Stimulated activated CD4-positive, alpha-beta T cell treated with anti-CD3 and anti-CD28 coated beads, Interleukin-4, amount 100 ng/mL, for 1 hour (primary cell): Measurements from ENCODE around the gene TNFSF8.

ENCODE experiments used
- DNase-seq: peaks from one replicate; pipeline ENCODE4 v3.0.0-alpha.2; 2020

The TNFSF8 gene

DNA sequence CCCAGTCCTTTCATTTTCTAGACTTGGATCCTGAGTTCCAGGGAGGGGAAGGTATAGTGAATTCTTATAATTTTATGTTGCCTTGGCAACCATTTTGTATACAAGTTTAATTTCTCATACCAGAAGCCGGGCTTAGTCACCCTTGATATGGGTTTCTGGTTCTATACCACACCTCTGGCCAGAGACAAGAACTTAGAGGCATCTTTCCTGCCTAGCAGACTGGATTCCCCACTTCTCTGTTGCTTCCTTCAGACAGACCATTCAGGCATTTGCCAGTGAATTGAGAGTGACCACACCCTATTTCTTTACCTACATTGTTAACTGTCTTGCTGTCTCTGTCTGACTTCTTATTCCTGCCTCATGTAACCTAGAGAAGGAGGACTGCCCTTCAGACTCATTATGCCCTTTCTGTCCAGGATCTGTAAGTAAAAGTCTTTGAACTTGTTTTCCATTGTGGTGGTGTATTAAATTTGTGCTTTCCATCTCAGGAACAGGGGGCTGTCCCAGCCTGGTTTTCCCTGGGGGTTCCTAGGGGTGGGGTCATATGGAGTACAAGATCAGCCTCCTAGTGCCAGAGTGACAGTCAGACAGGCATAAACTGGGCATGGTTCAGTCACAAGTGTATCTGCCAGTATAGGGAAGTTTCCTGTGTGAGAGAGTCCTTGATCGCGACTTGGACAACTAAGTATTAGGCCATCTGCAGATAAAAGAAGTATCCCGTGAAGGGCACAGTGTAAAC, 27.4 kb downstream of the TNFSF8 start:
- DNase-seq: no peak

DNA sequence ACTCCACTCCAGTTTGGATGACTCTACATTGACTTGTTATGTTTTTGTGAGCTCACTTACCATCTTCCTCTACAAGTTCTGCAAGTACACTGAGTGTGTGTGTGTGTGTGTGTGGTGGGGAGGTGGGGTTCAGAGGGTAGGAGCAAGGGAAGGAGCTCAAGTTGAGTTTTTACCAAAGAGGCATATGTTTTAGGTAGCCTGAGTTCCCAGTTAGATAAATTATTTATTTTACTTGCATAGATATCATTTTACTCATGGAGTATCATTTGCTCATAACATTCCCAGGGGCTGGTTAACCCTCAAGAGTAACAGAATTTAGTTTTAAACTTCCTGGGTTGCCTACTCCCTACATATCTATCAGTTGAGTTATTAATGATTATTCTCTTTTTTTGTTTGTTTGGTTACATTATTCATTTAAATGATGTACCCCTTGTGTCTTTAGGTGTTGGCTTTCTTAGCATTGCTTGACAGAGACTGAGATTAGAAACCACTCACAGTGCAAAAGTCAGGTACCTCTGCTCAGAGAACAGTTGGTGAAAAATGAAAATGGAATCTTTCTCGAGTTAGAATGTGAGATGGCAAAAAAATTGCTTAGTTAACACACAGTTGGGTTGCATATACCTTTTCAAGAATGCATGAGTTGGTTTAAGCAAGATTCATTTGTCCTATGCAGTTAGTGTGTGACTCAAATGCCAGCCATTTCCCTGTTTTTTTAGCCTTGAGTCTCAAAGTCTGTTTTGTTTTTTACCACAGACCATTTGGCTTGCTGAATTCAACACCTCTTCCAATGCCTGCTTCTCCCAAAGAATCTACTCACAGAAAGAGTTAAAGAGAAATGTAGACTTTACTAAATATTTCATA, 29.2 kb downstream of the TNFSF8 start:
- DNase-seq: no peak

DNA sequence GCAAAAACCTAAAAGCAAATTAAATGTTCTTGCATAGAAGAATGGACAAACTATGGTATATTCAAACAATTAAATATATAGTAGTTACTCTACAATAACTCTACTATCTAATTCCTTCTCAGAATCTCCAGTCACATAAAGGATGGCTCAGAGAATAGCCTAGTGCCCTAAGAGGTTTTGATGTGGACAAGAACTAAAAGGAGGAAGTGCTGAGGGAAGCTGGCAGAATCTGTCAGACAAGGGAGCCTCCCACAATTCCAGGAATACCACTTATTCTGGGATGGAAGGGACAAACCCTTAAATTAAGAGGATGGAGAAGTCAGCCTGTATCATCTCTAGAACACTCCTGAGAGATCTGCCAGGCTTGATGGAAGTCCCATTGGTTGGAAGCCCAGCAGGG, 30.4 kb downstream of the TNFSF8 start:
- DNase-seq: no peak

DNA sequence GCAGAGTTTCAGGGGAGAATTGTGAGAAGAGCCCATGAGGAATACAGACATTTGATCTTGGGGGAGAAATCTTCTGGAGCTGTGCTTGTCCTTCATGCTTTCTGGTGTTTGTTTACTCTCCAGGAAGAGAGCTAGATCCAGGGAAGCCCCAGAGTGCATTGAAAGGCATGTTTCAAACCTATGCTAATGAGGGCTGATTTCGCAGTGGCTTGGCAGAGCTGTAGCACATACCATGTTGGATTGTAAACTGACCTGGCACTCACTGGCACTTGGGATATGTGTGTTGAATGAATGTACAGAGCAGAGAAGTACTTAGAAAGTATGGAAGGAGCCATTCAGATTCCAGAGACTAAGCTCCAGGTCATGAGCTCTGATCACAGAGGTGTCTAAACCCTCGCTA, 30.9 kb downstream of the TNFSF8 start:
- DNase-seq: no peak

DNA sequence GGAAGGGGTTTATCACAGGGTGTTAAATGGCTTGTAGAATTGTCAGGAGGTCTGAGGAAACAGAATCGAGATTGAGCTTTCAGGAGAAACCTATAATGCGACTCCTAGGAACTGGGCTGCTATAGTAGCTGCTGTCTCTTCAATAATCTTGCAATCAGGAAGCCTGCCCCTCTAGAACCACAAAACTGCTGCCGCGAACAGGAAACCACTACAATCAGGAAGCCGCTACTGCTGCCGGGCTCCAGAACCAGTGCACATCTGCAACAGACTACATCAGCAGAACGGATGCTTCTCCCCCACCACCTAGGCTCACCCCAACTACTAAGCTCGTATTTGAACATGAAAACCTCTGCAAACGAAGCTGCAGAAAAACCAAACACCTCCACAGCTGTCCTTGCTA, 31.6 kb downstream of the TNFSF8 start:
- DNase-seq: peak; percentile 55

DNA sequence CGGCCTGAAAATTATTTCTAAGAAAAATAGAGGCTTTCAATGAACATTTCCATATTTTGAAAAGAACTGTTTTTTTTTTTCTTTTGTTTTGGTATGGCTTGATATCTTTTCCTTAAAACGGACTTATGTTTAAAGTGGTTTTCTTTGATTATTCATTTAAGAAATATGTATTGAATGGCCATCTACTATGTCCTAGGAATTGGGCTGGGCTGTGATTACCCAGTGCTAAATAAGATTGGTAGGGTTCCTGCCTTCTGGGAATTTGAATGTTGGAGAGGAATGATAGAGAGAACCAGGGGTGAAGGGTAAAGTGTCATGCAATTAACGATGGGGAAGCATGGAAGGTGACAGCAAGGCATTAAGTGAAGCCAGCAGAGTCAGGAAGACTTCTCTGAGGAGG, 33.2 kb downstream of the TNFSF8 start:
- DNase-seq: no peak

DNA sequence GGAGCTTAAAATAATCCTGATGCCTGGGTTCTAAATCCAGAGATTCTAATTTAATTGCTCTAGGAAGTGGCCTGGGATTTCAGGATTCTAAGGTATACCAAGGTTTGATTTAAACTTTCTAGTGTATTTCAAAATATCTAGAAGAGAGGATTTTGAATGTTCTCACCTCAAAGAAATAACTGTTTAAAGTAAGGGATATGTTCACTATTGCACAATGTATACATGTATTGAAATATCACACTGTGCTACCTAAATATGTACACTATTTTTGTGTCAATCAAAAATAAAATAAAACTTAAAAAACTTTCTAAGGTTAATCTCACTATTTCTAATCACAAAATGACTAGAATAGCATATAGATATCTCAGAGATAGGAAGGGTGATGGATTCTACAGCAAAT, 34.0 kb downstream of the TNFSF8 start:
- no peak for DNase-seq

DNA sequence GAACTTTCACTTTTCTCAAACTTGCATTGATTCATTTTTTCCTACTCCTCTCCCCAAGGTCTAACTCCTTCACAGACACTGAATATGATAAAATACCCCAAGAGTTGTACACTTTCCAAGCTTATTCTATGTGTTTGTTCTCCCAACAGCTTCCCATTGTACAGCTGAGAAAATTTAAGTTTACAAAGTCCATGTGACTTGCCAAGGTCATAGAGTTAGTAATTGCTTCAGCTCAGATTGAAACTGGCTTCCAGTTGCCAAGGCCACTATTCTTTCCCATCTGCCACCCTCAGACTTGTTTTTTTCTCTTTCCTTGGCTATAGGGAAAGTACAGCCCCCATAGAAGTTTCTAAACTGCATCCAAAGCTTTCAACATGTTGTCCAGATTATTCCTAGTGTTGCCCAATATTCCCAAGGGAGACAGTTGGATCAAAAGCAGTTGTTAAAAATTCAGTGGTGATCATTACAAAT, 34.8 kb downstream of the TNFSF8 start:
- no peak for DNase-seq

DNA sequence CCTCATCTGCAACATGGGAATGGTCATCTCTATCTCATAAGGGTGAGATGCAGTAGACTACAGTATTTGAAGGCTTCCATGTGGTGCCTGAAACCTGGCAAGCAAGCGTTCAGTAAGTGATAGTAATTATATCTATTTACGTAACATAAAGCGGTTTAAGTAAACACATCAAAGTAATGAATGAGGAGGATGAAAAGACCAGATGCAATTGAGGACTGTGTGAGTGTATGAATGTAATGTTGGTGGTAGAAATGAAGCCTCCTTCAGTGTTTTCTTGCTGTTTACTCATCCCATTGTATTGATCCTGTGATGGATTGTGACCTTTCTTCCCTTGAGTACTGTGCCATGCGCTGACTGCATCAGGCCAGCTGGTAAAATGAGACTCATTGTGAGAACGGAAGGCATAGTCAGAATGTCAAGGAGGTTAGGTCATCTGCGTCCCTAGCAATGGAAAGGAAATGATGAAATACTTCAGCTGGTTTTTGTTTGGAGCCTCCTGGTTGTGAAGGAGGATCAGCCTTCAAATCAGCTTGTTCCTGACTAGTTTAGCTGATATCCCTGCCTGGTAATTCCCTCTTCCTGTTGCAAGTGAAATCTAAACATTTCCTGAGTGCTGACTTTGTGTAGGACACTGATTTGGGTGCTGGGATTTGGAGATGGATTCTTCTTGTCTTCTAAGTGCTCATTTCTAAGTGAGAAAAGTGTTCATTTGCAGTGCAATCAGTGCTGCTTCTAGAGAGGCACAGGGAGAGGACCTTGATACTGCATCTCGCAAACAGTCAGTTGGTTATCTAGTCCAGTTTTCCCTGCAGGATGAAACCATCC, 35.6 kb downstream of the TNFSF8 start:
- no peak for DNase-seq

DNA sequence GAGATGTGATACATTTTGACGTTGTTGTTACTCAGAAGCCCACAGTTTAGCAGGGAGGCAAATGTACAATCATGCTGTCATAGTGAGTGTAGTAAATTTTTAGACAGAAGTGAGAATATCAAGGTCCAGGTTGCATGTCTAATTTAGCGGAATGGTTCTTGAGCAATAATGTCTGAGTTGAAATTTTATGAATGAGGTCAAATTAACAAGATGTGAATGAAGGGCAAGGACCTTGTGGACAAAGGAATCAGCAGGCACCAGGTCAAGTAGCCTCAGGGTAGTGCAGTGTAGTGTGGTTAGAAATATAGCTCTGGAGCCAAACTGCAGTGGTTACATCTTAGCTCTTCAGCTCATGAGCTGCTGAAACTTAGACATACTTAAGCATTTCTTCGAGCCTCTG, 36.2 kb downstream of the TNFSF8 start:
- no peak for DNase-seq

DNA sequence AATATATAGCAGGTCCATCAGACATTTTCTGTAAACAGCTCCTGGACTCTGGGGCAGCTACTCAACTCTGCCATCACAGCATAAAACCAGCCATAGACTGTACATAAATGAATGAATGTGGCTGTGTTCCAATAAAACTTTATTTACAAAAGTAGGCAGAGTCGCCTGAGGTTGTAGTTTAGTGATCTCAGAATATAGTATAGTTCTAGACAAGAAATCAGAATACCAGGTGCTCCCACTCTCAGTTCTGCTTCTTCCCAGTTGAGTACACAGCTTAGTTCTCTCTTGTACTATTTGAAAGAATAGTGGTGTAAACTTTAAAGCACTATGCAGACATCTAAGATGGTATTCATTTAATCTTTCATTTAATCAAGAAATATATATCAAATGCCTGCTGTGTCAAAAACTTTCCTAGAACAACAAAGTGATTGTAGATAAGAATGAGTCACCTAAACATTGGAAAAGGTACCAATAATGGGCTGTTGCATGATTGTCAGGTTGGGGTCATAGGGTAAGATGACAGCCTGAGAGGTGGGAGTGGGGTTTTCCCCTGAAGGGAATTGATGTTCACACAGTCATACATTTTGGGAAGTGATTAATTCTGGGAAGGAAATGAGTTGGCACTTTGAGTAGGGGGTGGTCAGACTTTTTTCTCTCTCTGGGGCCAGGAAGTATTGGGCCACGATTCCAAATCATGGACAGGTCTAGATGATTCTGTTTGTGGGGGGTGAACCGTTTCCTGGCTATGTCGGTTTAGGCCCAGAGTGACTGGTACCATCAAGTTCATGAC, 37.0 kb downstream of the TNFSF8 start:
- no peak for DNase-seq

DNA sequence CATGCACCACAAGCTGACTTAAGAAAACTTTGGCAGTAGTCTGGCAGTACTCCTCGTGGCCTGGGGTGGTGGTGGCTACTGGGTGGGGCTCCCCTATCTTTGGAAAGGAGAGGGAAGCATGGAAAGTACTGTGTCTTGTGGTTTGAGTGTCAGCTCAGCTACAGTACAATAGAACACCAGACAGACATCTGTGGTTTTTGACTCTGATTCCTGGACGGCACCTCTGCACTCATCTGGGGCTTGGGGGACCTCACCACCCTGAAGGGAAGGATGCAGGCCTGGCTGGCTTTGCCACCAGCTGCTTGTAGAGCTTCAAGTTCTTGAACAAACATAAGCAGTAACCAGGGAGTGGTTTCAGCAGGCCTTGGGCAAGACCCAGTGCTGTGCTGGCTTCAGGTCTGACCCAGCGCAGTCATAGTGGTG, 40.6 kb downstream of the TNFSF8 start:
- DNase-seq: no peak

DNA sequence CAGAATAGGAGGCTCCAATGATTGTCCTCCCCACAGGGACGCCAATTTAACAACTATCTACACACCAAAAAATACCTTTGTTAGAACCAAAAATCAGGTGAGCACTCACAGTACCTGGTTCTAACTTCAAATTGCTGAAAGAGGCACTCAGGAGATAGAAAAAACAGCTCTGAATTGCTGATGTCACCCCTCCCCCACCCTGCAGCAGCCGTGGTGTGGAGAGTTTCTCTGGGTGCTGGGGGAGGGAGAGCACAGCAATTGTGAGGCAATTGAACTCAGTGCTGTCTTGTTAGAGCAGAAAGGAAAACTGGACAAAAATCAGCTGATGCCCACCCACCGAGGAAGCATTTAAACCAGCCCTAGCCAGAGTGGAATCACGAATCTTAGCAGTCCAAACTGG, 41.8 kb downstream of the TNFSF8 start:
- no peak for DNase-seq

DNA sequence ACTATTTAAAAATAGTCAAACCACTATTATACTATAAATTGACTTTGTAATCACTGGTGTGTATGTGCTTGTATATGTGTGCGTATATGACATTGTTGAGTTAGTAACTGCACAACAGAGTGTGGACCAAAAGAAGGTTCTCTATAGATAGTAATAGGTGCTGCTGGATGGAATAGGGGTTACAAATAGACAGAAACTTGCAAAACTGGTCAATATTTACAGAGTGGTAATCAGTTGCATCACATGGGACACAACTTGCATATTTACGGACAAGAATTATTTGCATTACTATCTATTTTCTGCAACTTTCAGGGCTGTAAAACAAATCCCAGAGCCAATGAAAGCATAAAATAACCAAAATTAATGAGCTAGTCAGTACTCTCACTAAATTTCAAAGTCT, 42.4 kb downstream of the TNFSF8 start:
- DNase-seq: no peak

DNA sequence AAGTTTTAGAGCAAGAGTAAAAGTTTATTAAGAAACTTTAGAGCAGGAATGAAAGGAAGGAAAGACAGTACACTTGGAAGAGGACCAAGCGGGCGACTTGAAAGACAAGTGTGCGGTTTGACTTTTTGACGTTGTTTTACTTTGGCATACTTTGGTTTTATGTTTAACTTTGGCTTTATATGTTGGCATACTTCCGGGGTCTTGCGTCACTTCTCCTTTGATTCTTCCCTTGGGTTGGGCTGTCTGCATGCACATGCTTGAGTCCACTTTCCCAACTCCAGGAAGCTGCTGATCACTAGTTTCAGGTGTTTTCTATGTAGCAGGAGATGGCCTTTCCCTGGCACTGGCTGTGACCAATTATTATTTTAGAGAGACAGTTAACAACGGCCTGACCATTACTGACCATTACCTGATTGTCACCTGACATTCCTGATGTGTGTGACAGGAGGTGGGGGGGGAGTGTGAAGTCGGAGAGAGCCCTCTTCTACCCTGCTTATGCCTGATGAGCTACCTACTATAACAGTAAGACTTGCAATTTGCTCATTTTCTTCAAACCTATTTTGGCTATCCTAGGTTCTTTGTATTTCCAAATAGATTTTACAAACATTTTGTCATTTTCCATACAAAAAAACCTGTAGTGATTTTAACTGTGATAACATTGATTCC, 45.5 kb downstream of the TNFSF8 start:
- DNase-seq: no peak

DNA sequence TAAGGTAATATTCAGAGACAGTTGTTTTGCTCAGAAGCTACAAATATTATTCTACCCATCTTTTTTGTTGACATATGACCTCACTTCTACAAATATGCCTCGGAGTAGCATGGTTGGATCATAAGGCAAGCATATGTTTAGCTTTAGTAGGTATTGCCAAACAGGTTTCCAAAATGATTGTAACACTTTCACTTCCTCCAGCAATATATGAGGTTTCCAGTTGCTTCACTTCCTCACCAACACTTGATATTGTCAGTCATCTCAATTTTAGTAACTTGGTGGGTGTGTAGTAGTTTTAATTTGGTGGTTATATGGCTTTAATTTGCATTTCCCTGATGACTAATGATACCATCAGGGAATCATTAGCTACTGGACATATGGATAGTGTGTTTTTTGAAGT, 46.7 kb downstream of the TNFSF8 start:
- DNase-seq: no peak

DNA sequence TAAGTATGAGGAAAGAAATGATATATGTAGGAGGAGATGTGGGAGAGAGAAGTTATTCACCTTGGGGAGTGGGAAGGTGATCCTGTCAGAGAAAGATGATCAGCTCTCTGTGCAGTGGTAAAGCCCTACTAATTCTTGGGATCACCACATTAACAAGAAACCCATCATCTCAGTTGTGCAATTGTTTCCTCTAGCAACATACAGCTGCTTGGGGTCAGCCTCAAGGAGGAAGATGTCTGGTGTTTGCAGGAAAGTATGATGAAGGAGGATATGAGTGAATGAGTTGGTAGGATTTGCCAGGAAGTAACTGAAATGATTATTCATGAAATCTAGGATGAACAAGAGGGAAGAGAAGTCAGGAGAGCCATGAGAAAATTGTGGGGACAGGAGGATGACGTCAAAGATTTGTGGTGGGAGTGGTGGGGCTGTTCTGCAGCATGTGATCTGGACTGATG, 50.1 kb downstream of the TNFSF8 start:
- DNase-seq: no peak

DNA sequence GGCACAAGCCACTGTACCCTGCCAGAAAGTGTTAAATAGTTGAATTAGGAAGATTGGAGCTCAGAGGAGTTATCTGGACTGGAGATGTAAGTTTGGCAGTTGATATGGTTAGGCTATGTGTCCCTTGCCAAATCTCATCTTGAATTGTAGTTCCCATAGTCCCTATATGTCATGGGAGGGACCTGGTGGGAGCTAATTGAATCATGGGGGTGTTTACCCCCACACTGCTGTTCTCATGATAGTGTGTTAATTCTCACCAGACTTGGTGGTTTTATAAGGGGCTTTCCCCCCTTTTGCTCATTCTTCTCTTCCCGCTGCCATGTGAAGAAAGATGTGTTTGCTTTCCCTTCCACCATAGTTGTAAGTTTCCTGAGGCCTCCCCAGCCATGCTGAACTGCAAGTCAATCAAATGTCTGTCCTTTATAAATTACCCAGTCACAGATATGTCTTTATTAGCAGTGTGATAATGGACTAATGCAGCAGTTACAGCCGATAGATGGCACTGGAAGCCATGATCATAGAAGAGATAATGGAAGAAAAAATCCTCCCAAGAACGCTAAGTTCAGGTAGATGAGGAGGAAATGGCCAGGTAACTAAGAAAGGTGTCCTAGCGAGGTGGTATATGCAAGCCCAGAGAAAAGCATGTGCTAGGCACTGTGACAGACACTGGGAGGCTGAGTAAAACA, 51.4 kb downstream of the TNFSF8 start:
- no peak for DNase-seq

DNA sequence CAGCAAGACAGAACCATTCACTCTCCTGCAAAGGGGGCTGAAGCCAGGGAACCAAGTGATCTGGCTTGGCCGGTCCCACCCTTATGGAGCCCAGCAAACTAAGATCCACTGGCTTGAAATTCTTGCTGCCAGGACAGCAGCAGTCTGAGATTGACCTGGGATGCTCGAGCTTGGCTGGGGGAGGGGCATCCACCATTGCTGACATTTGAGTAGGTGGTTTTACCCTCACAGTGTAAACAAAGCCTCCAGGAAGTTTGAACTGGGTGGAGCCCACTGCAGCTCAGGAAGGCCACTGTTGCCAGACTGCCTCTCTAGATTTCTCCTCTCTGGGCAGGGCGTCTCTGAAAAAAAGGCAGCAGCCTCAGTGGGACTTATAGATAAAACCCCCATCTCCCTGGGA, 60.5 kb downstream of the TNFSF8 start:
- DNase-seq: no peak

DNA sequence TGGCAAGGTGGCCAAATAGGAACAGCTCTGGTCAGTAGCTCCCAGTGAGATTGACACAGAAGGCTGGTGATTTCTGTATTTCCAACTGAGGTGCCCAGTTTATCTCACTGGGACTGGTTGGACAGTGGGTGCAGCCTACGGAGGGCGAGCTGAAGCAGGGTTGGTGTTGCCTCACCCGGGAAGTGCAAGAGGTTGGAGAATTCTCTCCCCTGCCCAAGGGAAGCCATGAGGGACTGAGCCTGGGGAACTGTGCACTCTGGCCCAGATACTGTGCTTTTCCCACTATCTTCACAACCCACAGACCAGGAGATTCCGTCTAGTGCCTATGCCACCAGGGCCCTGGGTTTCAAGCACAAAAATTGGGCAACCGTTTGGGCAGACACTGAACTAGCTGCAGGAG, 61.0 kb downstream of the TNFSF8 start:
- no peak for DNase-seq

DNA sequence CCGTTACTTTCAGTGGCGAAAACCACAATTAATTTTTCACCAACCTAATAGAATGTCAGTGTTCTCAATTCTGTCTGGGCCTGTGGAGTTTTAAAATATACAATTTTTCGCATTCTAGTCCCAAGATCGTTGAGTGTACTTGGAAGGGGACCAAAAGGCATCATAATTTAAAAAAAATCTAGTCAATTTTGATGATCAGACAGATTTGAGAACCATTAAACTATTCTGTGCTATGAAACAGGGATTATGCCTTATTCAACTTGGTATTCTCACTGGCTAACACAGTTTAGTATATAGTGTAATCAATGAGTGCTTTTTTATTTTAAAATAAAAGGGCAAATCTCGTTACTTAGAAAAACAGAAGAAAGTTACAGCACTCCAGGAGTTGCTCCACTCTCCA, 63.1 kb downstream of the TNFSF8 start:
- no peak for DNase-seq
